Coronary artery (tissue), 2 donors: ENCODE measurements around the gene GRK5.

ENCODE experiments used
- DNase-seq: peaks from one replicate; pipeline ENCODE4 v3.0.0-alpha.2; 2017; ENCODE audit warnings: low spot score
- H3K27ac ChIP-seq, 2 donors: fragments of 200-600 bp; sonication (generic); one replicate each; pipeline ENCODE4 v1.5.1; 2016 to 2019
- H3K4me3 ChIP-seq: fragments of 200-600 bp; sonication (generic); 2 replicates; pipeline ENCODE4 v1.5.1; 2016; ENCODE audit warnings: mild to moderate bottlenecking, moderate library complexity
- TF ChIP-seq, protein P1 (sequence below): fragments of 200-600 bp; sonication (generic); IDR thresholded peaks from one replicate; pipeline ENCODE4 v1.5.1; 2019; ENCODE audit warnings: antibody characterized with exemption

GRK5 gene

GRCh38 chr10:119370972-119371703 lies 163.8 kb downstream of the GRK5 start:
- TF ChIP-seq, protein P1, sequence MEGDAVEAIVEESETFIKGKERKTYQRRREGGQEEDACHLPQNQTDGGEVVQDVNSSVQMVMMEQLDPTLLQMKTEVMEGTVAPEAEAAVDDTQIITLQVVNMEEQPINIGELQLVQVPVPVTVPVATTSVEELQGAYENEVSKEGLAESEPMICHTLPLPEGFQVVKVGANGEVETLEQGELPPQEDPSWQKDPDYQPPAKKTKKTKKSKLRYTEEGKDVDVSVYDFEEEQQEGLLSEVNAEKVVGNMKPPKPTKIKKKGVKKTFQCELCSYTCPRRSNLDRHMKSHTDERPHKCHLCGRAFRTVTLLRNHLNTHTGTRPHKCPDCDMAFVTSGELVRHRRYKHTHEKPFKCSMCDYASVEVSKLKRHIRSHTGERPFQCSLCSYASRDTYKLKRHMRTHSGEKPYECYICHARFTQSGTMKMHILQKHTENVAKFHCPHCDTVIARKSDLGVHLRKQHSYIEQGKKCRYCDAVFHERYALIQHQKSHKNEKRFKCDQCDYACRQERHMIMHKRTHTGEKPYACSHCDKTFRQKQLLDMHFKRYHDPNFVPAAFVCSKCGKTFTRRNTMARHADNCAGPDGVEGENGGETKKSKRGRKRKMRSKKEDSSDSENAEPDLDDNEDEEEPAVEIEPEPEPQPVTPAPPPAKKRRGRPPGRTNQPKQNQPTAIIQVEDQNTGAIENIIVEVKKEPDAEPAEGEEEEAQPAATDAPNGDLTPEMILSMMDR = no peak
- Histone ChIP-seq H3K27ac (peak overlapping the region; percentile 56 to 78), H3K4me3 (peak overlapping the region; percentile 49)
- DNase-seq = peak; percentile 83

GRCh38 chr10:119371704-119372663 lies 164.6 kb downstream of the GRK5 start:
- TF ChIP-seq, protein P1 = no peak
- no peak for DNase-seq
- peak overlapping the region; percentile 56 to 78 for H3K27ac ChIP-seq
- H3K4me3 ChIP-seq = no peak overlapping the region

DNA sequence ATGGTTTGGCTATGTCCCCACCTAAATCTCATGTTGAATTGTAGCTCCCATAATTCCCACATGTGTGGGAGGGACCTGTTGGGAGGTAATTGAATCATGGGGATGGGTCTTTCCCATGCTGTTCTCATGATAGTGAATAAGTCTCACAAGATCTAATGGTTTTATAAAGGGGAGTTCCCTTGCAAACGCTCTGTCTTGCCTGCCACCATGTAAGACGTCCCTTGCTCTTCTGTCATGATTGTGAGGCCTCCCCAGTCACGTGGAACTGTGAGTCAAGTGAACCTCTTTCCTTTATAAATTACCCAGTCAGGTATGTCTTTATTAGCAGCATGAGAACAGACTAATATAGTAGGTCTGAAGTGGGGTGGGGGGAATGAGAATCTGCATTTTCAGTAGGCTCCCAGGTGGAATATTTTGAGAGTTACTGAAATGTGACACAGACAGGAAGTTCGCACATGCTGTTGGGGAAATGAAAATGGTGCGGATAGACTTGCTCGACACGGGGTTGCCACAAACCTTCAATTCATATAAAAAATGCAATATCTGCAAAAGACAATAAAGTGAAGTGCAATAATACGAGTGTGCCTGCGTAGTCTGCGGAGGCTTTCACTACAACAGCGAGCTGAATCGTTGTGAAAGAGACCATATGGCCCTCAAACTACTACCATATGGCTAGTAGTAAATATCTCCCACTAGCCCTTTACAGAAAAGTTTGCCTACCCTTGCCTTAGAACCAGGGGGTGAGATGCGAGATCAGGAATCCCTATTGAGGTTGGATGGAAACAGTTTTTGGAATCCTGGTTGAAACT lies 166.1 kb downstream of the GRK5 start:
- TF ChIP-seq, protein P1 = no peak
- no peak for DNase-seq

GRCh38 chr10:119374236-119374635 lies 166.9 kb downstream of the GRK5 start:
- TF ChIP-seq, protein P1 = no peak
- no peak for DNase-seq
- no peak overlapping the region for H3K27ac ChIP-seq

More for the DNA sequence above, 166.1 kb downstream of the GRK5 start:
- H3K27ac ChIP-seq = no peak overlapping the region
- H3K4me3 ChIP-seq = no peak overlapping the region

GRCh38 chr10:119375574-119376272 lies 168.4 kb downstream of the GRK5 start:
- DNase-seq = no peak
- Histone ChIP-seq H3K27ac (peak overlapping the region in 1 of 2 donors; percentile 15), H3K4me3 (no peak overlapping the region)
- TF ChIP-seq, protein P1 = no peak

More at GRCh38 chr10:119374236-119374635, 166.9 kb downstream of the GRK5 start:
- H3K4me3 ChIP-seq = no peak overlapping the region

DNA sequence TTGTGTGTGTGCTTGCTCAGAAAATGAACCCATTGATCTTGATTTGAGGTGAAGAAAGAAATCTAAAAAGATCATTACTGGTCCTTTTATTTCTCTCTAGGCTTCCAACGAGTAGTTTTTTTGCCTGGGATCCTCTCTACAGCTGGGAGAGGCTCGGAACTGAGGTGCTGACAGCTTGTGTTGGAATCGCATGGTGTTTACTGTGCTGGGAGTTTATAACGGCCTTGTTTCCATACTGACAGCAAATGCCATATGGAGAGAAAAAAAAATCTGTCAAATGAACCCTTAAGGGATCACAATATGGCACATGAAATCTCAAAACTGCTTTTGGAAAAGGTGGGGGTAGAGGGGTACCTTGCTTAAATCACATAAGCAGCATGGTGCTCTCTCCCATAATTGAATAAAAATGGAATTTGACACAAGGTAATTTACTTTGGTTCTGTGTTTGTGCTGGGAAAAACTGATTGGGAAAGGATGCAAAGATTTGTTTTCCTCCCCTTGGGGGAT lies 170.1 kb downstream of the GRK5 start:
- Histone ChIP-seq H3K4me3 (no peak overlapping the region), H3K27ac (no peak overlapping the region)
- DNase-seq = no peak
- TF ChIP-seq, protein P1 = no peak
